ENCODE results near the gene SMARCE1. TPM values are rescaled to one million over a fixed set of nuclear protein-coding genes. Genes with fewer than 3 reads are reported as not detected.

SMARCE1 gene
- total and polyA plus RNA-seq, 2 of the 4 experiments (the other 2 are of a cell fraction) = 66.2 to 119 TPM

DNA sequence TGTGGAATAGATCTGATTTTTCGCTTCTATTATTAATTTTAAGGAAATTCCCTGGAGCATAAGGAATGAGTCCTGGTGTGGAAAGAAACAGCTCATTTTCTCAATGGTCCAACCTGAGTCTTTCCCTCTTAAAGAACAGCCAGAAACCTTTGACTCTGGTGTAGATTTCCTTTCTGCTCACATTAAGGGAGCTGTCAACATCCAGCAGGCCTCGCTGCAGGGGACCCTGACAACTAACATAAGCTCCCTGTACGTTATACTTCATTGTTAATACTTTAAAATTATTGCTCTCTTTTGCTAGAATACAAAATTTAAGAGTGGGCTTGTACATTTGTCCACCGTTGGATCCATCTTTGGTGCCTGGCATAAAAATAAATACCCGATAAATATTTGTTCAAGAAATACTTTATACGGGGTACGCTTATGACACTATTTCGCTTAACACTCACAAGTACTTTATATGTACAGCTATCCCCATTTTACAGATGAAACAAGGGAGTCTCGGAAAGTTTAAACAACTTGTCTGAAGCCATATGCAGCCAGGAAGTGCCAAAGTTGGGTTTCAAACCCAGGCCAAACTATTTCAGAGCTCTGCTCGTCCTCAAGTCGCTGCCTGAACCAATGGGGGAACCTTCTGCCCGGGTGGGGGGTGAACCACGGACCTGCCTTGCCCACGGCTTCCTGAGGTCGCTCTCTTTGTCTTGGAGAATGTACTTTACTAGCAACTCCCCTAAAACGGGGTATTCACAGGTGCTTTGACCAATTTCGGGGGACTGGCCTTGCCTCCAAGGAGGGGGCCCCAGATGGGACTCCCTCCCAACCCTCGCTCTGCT is 611 bp downstream of the SMARCE1 start (continued):
- no peak; the same call in 1 of the 2 replicates for TF ChIP-seq MAZ (IDR thresholded peaks at IDR 0.05; ENCODE audit: borderline replicate concordance, low read depth, low read length)
- no peak for TF ChIP-seq BHLHE40 (IDR thresholded peaks at IDR 0.05; ENCODE audit: low read depth, low read length)
- TF ChIP-seq NFE2L2 (IDR thresholded peaks at IDR 0.05; ENCODE audit: low read depth, low read length) = no peak

DNA sequence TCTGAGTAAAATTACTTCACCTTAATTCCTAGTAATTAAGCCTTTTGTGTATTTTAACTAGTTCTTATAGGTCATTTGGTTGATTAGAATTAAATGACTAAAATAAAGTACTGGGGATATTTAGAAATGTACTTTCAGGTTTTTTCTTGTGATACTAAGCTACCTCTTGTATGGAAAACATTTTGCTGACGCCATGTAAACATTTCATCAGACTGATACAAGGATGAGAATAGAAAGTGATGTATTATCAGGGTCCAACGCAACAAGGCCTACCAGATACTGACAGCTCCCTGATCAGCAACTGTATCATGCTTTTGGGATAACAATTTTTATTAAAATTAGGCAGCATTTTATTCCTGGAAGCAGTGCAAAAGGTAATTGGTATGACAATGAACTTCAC is 1.7 kb downstream of the SMARCE1 start:
- H2BK20ac ChIP-seq (ENCODE audit: low read depth, low read length) = no peak overlapping the region
- H4K8ac ChIP-seq (ENCODE audit: low read depth in 2 of 2, low read length in 2 of 2) = no peak overlapping the region
- DNase-seq (no peak), ATAC-seq (ENCODE audit: low read depth) (no peak)
- CTCF ChIA-PET = interaction anchor here (0.9 to 1.4 kb wide), 2 partner anchors 27 to 30 kb away, joined by 3 to 10 read pairs; no protein-coding TSS in a partner anchor
- H3K9me3 ChIP-seq (ENCODE audit: control insufficient read depth, insufficient read depth, low read length) = no peaks in the 10 kb centered on the region
- in situ Hi-C loops (cut with MboI; ENCODE audit: low sequenced_read_pairs) (no loop called here), dilution Hi-C loops (cut with HindIII; ENCODE audit: low sequenced_read_pairs, unreplicated experiment) (no loop called here), intact Hi-C loops (cut with micrococcal nuclease) (loop anchor here (5.0 kb wide), 1 partner anchor 901 kb away; no protein-coding TSS in a partner anchor)
- H4K91ac ChIP-seq (ENCODE audit: insufficient read depth, low read depth, low read length) = no peak overlapping the region
- H4K20me1 ChIP-seq (ENCODE audit: insufficient read depth, low read length) = peaks cover 6% of the 10 kb centered on the region; the same call in 1 of the 2 replicates
- no peak overlapping the region for H3K23ac ChIP-seq (ENCODE audit: low read depth, low read length)
- no peaks in the 10 kb centered on the region for H3K27me3 ChIP-seq (ENCODE audit: control insufficient read depth, insufficient read depth, low read length)
- no peak overlapping the region for H3K14ac ChIP-seq (replicated peaks; ENCODE audit: low read depth, low read length)
- H2BK5ac ChIP-seq (ENCODE audit: low read depth, low read length, poor library complexity, severe bottlenecking) = no peak overlapping the region
- H4K5ac ChIP-seq (ENCODE audit: low read depth, low read length) = no peak overlapping the region
- WGBS, 2 experiments (ENCODE audit: extremely low coverage in 2 of 2, insufficient read length in 1 of 2) = no CpG with 5 or more reads among the region's 2 CpGs
- peaks cover 6% of the 10 kb centered on the region; the same call in 1 of the 2 replicates for H3K36me3 ChIP-seq (ENCODE audit: control insufficient read depth, insufficient read depth, low read length)
- H3K27ac ChIP-seq (ENCODE audit: insufficient read depth, low read length) = no peak overlapping the region
- no peak overlapping the region for H2AFZ ChIP-seq (replicated peaks; ENCODE audit: low read length, poor library complexity)
- peaks cover 5% of the 10 kb centered on the region for H3K4me1 ChIP-seq (ENCODE audit: control insufficient read depth, insufficient read depth, low read length)
- H3K18ac ChIP-seq (ENCODE audit: low read depth, low read length) = no peak overlapping the region
- H2BK120ac ChIP-seq (ENCODE audit: low read depth, low read length) = no peak overlapping the region
- TF ChIP-seq NFE2L2 (IDR thresholded peaks at IDR 0.05; ENCODE audit: low read depth, low read length) (no peak), MAFK (IDR thresholded peaks at IDR 0.05; ENCODE audit: low read depth, low read length) (peak; percentile 39; the same call in 1 of the 2 replicates)
- POLR2A ChIA-PET (ENCODE audit: unreplicated experiment) = interaction anchor here (0.6 kb wide), 1 partner anchor 270 kb away, joined by 3 read pairs; no protein-coding TSS in a partner anchor
- peak overlapping the region; percentile 47 for H3K4me2 ChIP-seq (ENCODE audit: low read depth, low read length)
- H3K56ac ChIP-seq (ENCODE audit: extremely low read depth, insufficient read depth, low read length) = no peak overlapping the region
- no peak overlapping the region for H2AK9ac ChIP-seq (replicated peaks; ENCODE audit: low read depth, low read length, poor library complexity)
- no peak overlapping the region for H3K4me3 ChIP-seq (ENCODE audit: insufficient read depth, low read depth, low read length)
- peaks cover 6% of the 10 kb centered on the region; the same call in 1 of the 2 replicates for H3K9me1 ChIP-seq (ENCODE audit: insufficient read depth, low read length)
- H3K79me1 ChIP-seq (ENCODE audit: low read depth in 1 of 2, low read length in 2 of 2) = peaks cover 31 to 49% of the 10 kb centered on the region in 2 experiments
- no TSS peak for BruUV-seq (replicated peaks)
- no peak overlapping the region for H2BK15ac ChIP-seq (ENCODE audit: low read depth, low read length)
- H2AK5ac ChIP-seq (ENCODE audit: low read depth, low read length) = no peak overlapping the region
- H3K9ac ChIP-seq (ENCODE audit: low read depth, low read length) = no peak overlapping the region
- no peak overlapping the region for H3K4ac ChIP-seq (ENCODE audit: low read depth, low read length)

Data from IMR-90 (cell line).